Neural cell (in vitro differentiated cells): Measurements from ENCODE around the gene MRPL11.

Experiments
- EP300 ChIP-seq: fragments of 450-650 bp; conservative IDR thresholded peaks from 2 replicates; pipeline ENCODE4 v1.6.1; 2014; ENCODE audit warnings: antibody characterized with exemption, mild to moderate bottlenecking, moderate library complexity; ENCODE audit not compliant: poor library complexity, severe bottlenecking
- EZH2 ChIP-seq: fragments of 200-600, 300-800 bp; shearing (Covaris generic), sonication (generic); IDR thresholded peaks from 2 replicates; pipeline ENCODE4 v1.6.1; 2014; ENCODE audit warnings: antibody characterized with exemption, low read length, borderline replicate concordance, mild to moderate bottlenecking; ENCODE audit not compliant: insufficient read depth, poor library complexity, severe bottlenecking
- SMC3 ChIP-seq: fragments of 450-650 bp; conservative IDR thresholded peaks from 2 replicates; pipeline ENCODE4 v1.6.1; 2014; ENCODE audit warnings: antibody characterized with exemption, mild to moderate bottlenecking, moderate library complexity; ENCODE audit not compliant: poor library complexity
- TAF1 ChIP-seq: IDR thresholded peaks from 2 replicates; pipeline ENCODE4 v1.6.1; 2012; ENCODE audit warnings: low read depth
- TF ChIP-seq, protein P1 (sequence below): fragments of 450-650 bp; IDR thresholded peaks from 2 replicates; pipeline ENCODE4 v1.5.1; 2014; ENCODE audit warnings: antibody characterized with exemption, mild to moderate bottlenecking, moderate library complexity; ENCODE audit not compliant: poor library complexity, severe bottlenecking
- TF ChIP-seq, protein P2 (sequence below): IDR thresholded peaks from 2 replicates; pipeline ENCODE4 v1.6.1; 2012; ENCODE audit warnings: borderline replicate concordance

DNA sequence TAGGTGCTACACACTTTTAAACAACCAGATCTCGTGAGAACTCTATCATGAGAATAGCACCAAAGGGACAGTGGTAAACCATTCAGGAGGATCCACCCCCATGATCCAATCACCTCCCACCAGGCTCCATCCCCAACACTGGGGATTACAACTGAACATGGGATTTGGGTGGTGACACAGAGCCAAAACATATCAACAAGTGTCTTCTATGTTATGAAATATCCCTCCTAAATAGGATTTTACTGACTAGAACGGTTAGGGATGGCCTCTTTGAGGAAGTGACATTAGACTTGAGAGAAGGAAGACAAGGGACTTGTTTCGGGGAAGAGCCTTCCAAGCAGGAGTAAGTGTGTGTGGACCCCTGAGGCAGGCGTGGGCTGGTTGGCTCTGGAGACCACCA lies 11.9 kb upstream of the MRPL11 start:
- TF ChIP-seq SMC3 (no peak), TAF1 (no peak), EP300 (no peak), EZH2 (no peak)
- TF ChIP-seq, protein P1, sequence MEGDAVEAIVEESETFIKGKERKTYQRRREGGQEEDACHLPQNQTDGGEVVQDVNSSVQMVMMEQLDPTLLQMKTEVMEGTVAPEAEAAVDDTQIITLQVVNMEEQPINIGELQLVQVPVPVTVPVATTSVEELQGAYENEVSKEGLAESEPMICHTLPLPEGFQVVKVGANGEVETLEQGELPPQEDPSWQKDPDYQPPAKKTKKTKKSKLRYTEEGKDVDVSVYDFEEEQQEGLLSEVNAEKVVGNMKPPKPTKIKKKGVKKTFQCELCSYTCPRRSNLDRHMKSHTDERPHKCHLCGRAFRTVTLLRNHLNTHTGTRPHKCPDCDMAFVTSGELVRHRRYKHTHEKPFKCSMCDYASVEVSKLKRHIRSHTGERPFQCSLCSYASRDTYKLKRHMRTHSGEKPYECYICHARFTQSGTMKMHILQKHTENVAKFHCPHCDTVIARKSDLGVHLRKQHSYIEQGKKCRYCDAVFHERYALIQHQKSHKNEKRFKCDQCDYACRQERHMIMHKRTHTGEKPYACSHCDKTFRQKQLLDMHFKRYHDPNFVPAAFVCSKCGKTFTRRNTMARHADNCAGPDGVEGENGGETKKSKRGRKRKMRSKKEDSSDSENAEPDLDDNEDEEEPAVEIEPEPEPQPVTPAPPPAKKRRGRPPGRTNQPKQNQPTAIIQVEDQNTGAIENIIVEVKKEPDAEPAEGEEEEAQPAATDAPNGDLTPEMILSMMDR = no peak
- TF ChIP-seq, protein P2, sequence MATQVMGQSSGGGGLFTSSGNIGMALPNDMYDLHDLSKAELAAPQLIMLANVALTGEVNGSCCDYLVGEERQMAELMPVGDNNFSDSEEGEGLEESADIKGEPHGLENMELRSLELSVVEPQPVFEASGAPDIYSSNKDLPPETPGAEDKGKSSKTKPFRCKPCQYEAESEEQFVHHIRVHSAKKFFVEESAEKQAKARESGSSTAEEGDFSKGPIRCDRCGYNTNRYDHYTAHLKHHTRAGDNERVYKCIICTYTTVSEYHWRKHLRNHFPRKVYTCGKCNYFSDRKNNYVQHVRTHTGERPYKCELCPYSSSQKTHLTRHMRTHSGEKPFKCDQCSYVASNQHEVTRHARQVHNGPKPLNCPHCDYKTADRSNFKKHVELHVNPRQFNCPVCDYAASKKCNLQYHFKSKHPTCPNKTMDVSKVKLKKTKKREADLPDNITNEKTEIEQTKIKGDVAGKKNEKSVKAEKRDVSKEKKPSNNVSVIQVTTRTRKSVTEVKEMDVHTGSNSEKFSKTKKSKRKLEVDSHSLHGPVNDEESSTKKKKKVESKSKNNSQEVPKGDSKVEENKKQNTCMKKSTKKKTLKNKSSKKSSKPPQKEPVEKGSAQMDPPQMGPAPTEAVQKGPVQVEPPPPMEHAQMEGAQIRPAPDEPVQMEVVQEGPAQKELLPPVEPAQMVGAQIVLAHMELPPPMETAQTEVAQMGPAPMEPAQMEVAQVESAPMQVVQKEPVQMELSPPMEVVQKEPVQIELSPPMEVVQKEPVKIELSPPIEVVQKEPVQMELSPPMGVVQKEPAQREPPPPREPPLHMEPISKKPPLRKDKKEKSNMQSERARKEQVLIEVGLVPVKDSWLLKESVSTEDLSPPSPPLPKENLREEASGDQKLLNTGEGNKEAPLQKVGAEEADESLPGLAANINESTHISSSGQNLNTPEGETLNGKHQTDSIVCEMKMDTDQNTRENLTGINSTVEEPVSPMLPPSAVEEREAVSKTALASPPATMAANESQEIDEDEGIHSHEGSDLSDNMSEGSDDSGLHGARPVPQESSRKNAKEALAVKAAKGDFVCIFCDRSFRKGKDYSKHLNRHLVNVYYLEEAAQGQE = no peak
